HT-29 (cell line): ENCODE data around the gene LHX6. TPM values are rescaled to one million over a fixed set of nuclear protein-coding genes. Genes with fewer than 3 reads are reported as not detected.

Source experiments
- DNase-seq: peaks from one replicate; pipeline ENCODE4 v3.0.0-alpha.2; 2015; ENCODE audit warnings: low spot score
- total RNA-seq: library from RNA; depleted of rRNA; stranded (reverse); fragments of >200 nt; shearing (Covaris generic); gene quantifications from 2 replicates; pipeline ENCODE4 v1.2.3, GENCODE V29; 2014

The LHX6 gene
- total RNA-seq, 1 experiment from 2014 or later, result not detected

GRCh38 chr9:122236681-122237080, 7.9 kb upstream of the LHX6 start:
- no peak for DNase-seq

GRCh38 chr9:122234022-122234748, 5.4 kb upstream of the LHX6 start:
- no peak for DNase-seq

GRCh38 chr9:122232796-122233306, 4.1 kb upstream of the LHX6 start:
- DNase-seq, result no peak

GRCh38 chr9:122229485-122229837, 704 bp upstream of the LHX6 start:
- no peak for DNase-seq

GRCh38 chr9:122228191-122228567, 578 bp downstream of the LHX6 start:
- DNase-seq, result no peak

- no peak for DNase-seq
Observed at GRCh38 chr9:122227575-122227900, 1.2 kb downstream of the LHX6 start.

- DNase-seq, result no peak
Observed at GRCh38 chr9:122226758-122227574, 1.8 kb downstream of the LHX6 start.

- DNase-seq, result no peak
Observed at GRCh38 chr9:122226142-122226757, 2.5 kb downstream of the LHX6 start.

GRCh38 chr9:122225312-122226141, 3.2 kb downstream of the LHX6 start:
- no peak for DNase-seq

- DNase-seq, result no peak
Observed at GRCh38 chr9:122223435-122223834, 5.3 kb downstream of the LHX6 start.

GRCh38 chr9:122222791-122223190, 6.0 kb downstream of the LHX6 start:
- DNase-seq, result no peak

- DNase-seq, result no peak
Observed at GRCh38 chr9:122221183-122221811, 7.5 kb downstream of the LHX6 start.

- no peak for DNase-seq
Observed at GRCh38 chr9:122220673-122221182, 8.0 kb downstream of the LHX6 start.

GRCh38 chr9:122219856-122220672, 8.7 kb downstream of the LHX6 start:
- no peak for DNase-seq

GRCh38 chr9:122218935-122219855, 9.6 kb downstream of the LHX6 start:
- no peak for DNase-seq

GRCh38 chr9:122218071-122218934, 10.5 kb downstream of the LHX6 start:
- DNase-seq, result no peak

- no peak for DNase-seq
Observed at GRCh38 chr9:122217640-122218039, 11.1 kb downstream of the LHX6 start.

- DNase-seq, result no peak
Observed at GRCh38 chr9:122216798-122217418, 11.8 kb downstream of the LHX6 start.
